OCI-LY7 (cell line): ENCODE data around the gene LONRF2. TPM values are rescaled to one million over a fixed set of nuclear protein-coding genes. Genes with fewer than 3 reads are reported as not detected.

Source experiments
- BruUV-seq: library from RNA; stranded (reverse); fragments of 400-500 nt; replicated peaks from 2 replicates; lab custom pipeline; 2021; lab: Mats Ljungman, UMichigan
- CTCF ChIA-PET: fragments of 300-600 bp; sonication (Branson Sonifier 250); formaldehyde crosslinking; loops from one replicate; lab custom pipeline; 2022; ENCODE audit warnings: antibody characterized with exemption; ENCODE audit not compliant: unreplicated experiment; lab: Charles Lee
- POLR2A ChIA-PET: fragments of 300-600 bp; sonication (Branson Sonifier 250); formaldehyde crosslinking; loops from one replicate; lab custom pipeline; 2022; ENCODE audit warnings: antibody characterized with exemption; lab: Charles Lee
- DNase-seq: peaks from one replicate; pipeline ENCODE4 v3.0.0-alpha.2; 2015; ENCODE audit warnings: low spot score
- H2AFZ ChIP-seq: fragments of 200-600 bp; sonication (generic), shearing (Covaris generic); 2 replicates; pipeline ENCODE4 v1.6.1; 2014; ENCODE audit warnings: mild to moderate bottlenecking, antibody characterized with exemption, low read length, moderate library complexity
- H3K27ac ChIP-seq: fragments of 200-600 bp; sonication (generic); 2 replicates; pipeline ENCODE4 v1.5.1; 2014; ENCODE audit warnings: mixed run types, low read depth, mild to moderate bottlenecking, moderate library complexity, low read length, inconsistent platforms; ENCODE audit not compliant: poor library complexity, severe bottlenecking
- H3K36me3 ChIP-seq: fragments of 200-600 bp; sonication (generic); 2 replicates; pipeline ENCODE4 v1.6.1; 2014; ENCODE audit warnings: mild to moderate bottlenecking, antibody characterized with exemption, low read length, moderate library complexity, mixed read lengths; ENCODE audit not compliant: insufficient read depth
- H3K4me1 ChIP-seq: fragments of 200-600 bp; sonication (generic); 2 replicates; pipeline ENCODE4 v1.5.1; 2014; ENCODE audit warnings: mild to moderate bottlenecking, low read length; ENCODE audit not compliant: insufficient read depth, poor library complexity, severe bottlenecking
- H3K4me2 ChIP-seq: fragments of 200-600 bp; sonication (generic); 2 replicates; pipeline ENCODE4 v1.6.1; 2014; ENCODE audit warnings: mild to moderate bottlenecking, low read length
- H3K4me3 ChIP-seq: fragments of 200-600 bp; sonication (generic); 2 replicates; pipeline ENCODE4 v1.5.1; 2014; ENCODE audit warnings: mild to moderate bottlenecking, low read depth, low read length; ENCODE audit not compliant: poor library complexity, severe bottlenecking
- H3K79me2 ChIP-seq: fragments of 200-600 bp; sonication (generic); 2 replicates; pipeline ENCODE4 v1.6.1; 2016; ENCODE audit warnings: low read depth, mild to moderate bottlenecking, low read length, moderate library complexity, mixed read lengths; ENCODE audit not compliant: insufficient read depth
- H3K9me2 ChIP-seq: fragments of 200-600 bp; sonication (generic); 2 replicates; pipeline ENCODE4 v1.6.1; 2016; ENCODE audit warnings: mild to moderate bottlenecking, low read length, mixed read lengths; ENCODE audit not compliant: insufficient read depth
- H3K9me3 ChIP-seq: fragments of 200-600 bp; sonication (generic); 2 replicates; pipeline ENCODE4 v1.6.1; 2014; ENCODE audit warnings: mild to moderate bottlenecking, mixed run types, low read length, mixed read lengths
- H4K20me1 ChIP-seq: fragments of 200-600 bp; sonication (generic); 2 replicates; pipeline ENCODE4 v1.6.1; 2014; ENCODE audit warnings: mild to moderate bottlenecking, antibody characterized with exemption, low read length, moderate library complexity, mixed read lengths; ENCODE audit not compliant: insufficient read depth
- EZH2phosphoT487 ChIP-seq: fragments of 200-600 bp; sonication (generic); IDR thresholded peaks from 2 replicates; pipeline ENCODE4 v1.6.1; 2018; ENCODE audit warnings: low read depth, borderline replicate concordance, mild to moderate bottlenecking, mixed run types, antibody characterized with exemption, low read length, moderate library complexity, mixed read lengths
- intact Hi-C: fragments of 100-400 bp; cut with micrococcal nuclease; formaldehyde crosslinking; loops from one replicate; pipeline ENCODE4 v1.10.0; 2022; ENCODE audit not compliant: unreplicated experiment
- total RNA-seq, 2 experiments: library from RNA; depleted of rRNA in 1 of 2; stranded (reverse); fragments of >200 nt in 1 of 2; shearing (Covaris generic) in 1 of 2; gene quantifications; 2 replicates each; pipeline ENCODE4 v1.2.3, GENCODE V29; 2014 to 2022
- TF ChIP-seq, protein P1 (sequence below): fragments of 200-600 bp; sonication (generic); conservative IDR thresholded peaks from 2 replicates; pipeline ENCODE4 v1.5.1; 2014; ENCODE audit warnings: mild to moderate bottlenecking, antibody characterized with exemption, low read length, moderate library complexity, mixed read lengths

Gene LONRF2
- total RNA-seq, 2 experiments from 2014 or later, result not detected

GRCh38 chr2:100259106-100259505 lies 63.2 kb downstream of the LONRF2 start:
- intact Hi-C loops, result no loop called here
- H3K4me3 ChIP-seq, result no peak overlapping the region
- H3K27ac ChIP-seq, result no peak overlapping the region
- H4K20me1 ChIP-seq, result no peaks in the 10 kb centered on the region
- no peak for TF ChIP-seq EZH2phosphoT487
- TF ChIP-seq, protein P1, sequence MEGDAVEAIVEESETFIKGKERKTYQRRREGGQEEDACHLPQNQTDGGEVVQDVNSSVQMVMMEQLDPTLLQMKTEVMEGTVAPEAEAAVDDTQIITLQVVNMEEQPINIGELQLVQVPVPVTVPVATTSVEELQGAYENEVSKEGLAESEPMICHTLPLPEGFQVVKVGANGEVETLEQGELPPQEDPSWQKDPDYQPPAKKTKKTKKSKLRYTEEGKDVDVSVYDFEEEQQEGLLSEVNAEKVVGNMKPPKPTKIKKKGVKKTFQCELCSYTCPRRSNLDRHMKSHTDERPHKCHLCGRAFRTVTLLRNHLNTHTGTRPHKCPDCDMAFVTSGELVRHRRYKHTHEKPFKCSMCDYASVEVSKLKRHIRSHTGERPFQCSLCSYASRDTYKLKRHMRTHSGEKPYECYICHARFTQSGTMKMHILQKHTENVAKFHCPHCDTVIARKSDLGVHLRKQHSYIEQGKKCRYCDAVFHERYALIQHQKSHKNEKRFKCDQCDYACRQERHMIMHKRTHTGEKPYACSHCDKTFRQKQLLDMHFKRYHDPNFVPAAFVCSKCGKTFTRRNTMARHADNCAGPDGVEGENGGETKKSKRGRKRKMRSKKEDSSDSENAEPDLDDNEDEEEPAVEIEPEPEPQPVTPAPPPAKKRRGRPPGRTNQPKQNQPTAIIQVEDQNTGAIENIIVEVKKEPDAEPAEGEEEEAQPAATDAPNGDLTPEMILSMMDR, result no peak
- H3K9me3 ChIP-seq, result no peaks in the 10 kb centered on the region; the same call in 1 of the 2 replicates
- no peaks in the 10 kb centered on the region for H3K36me3 ChIP-seq
- no TSS peak for BruUV-seq
- no peak overlapping the region for H3K4me2 ChIP-seq
- H2AFZ ChIP-seq, result no peak overlapping the region
- ChIA-PET CTCF (no interaction called here), POLR2A (interaction anchor here (0.5 kb wide), 1 partner anchor 564 kb away, joined by 4 read pairs; no protein-coding TSS in a partner anchor)
- DNase-seq, result no peak
- H3K9me2 ChIP-seq, result no peaks in the 10 kb centered on the region
- H3K79me2 ChIP-seq, result no peaks in the 10 kb centered on the region
- peaks cover 8% of the 10 kb centered on the region for H3K4me1 ChIP-seq

DNA sequence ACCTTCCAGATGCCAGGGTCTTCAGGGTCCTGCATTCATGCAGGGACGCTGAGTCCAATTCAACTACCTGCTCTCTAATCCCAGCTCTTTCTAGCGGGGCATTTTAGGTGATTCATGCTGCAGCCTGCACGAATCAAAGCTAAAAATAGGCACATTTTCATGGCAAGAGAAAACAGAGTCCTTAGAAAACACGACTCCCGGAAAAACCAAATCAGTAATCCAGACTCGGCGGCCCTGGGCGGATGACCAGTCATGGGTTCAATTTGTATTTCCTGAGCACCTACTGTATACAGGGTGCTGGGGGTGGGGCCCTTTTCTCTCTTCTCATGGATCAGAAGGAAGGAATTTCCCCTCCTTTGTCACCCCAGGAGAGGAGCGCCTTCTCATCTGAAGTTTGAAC lies 64.4 kb downstream of the LONRF2 start:
- DNase-seq, result no peak
- Histone ChIP-seq H3K4me2 (no peak overlapping the region), H3K4me1 (peaks cover 8% of the 10 kb centered on the region), H3K4me3 (no peak overlapping the region), H4K20me1 (no peaks in the 10 kb centered on the region), H3K79me2 (no peaks in the 10 kb centered on the region), H3K36me3 (no peaks in the 10 kb centered on the region), H3K27ac (no peak overlapping the region), H3K9me3 (no peaks in the 10 kb centered on the region; the same call in 1 of the 2 replicates), H3K9me2 (no peaks in the 10 kb centered on the region), H2AFZ (no peak overlapping the region)
- BruUV-seq, result no TSS peak
- ChIA-PET CTCF (no interaction called here), POLR2A (interaction anchor here (0.6 kb wide), 1 partner anchor 414 kb away, joined by 3 read pairs; no protein-coding TSS in a partner anchor)
- TF ChIP-seq, protein P1, result no peak
- no peak for TF ChIP-seq EZH2phosphoT487
- intact Hi-C loops, result no loop called here

DNA sequence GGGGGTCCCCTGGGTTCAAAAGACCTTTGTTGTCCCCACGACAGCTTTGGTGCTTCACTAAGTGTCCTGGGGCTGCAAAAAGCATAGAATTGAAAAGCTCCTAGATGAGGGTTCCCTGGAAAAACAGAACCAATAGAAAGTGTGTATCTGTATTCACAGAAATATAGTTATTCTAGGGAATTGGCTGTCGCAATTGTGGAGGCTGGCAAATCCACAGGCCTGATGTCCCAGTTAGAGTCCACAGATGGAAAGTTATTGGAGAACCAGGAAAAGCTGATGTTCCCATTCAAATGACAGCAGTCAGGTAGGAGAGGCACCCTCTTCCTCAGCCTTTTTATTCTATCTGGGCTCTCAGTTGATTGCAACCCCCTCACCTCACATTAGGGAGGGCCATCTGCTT lies 65.5 kb downstream of the LONRF2 start:
- Histone ChIP-seq H3K4me3 (no peak overlapping the region), H3K4me1 (peaks cover 10% of the 10 kb centered on the region), H3K36me3 (no peaks in the 10 kb centered on the region; the same call in 1 of the 2 replicates), H4K20me1 (no peaks in the 10 kb centered on the region), H3K79me2 (no peaks in the 10 kb centered on the region), H3K27ac (no peak overlapping the region), H3K9me3 (peaks cover 3% of the 10 kb centered on the region; the same call in 1 of the 2 replicates), H2AFZ (no peak overlapping the region), H3K9me2 (no peaks in the 10 kb centered on the region), H3K4me2 (no peak overlapping the region)
- intact Hi-C loops, result no loop called here
- BruUV-seq, result no TSS peak
- DNase-seq, result no peak
- ChIA-PET POLR2A (no interaction called here), CTCF (no interaction called here)
- TF ChIP-seq EZH2phosphoT487, result no peak
